ENCODE data around the gene CACNG5.

The CACNG5 gene

GRCh38 chr17:66865151-66865550 is 30.2 kb downstream of the CACNG5 start:
- ATAC-seq: no peak
- TF ChIP-seq ZFP30 (CRISPR knock-in tag; IDR thresholded peaks at IDR 0.05): no peak
- TF ChIP-seq ZC3H10 (CRISPR knock-in tag; IDR thresholded peaks at IDR 0.05): no peak
- no peak for TF ChIP-seq ARNTL (CRISPR knock-in tag; IDR thresholded peaks at IDR 0.05; ENCODE audit: borderline replicate concordance, low read depth)
- no peak for TF ChIP-seq SNAI2 (CRISPR knock-in tag; IDR thresholded peaks at IDR 0.05)
- no peak for TF ChIP-seq ZNF565 (CRISPR knock-in tag; conservative IDR thresholded peaks at IDR 0.05; ENCODE audit: low read depth)
- TF ChIP-seq PPARA (CRISPR knock-in tag; IDR thresholded peaks at IDR 0.05; ENCODE audit: borderline replicate concordance): no peak
- TF ChIP-seq ISL1 (CRISPR knock-in tag; IDR thresholded peaks at IDR 0.05): no peak
- TF ChIP-seq POU6F1 (CRISPR knock-in tag; IDR thresholded peaks at IDR 0.05; ENCODE audit: borderline replicate concordance, low read depth): no peak
- no peak for TF ChIP-seq CSRNP3 (CRISPR knock-in tag; IDR thresholded peaks at IDR 0.05)
- TF ChIP-seq ESRRG (CRISPR knock-in tag; IDR thresholded peaks at IDR 0.05): no peak
- no peak for TF ChIP-seq TOX (CRISPR knock-in tag; IDR thresholded peaks at IDR 0.05; ENCODE audit: borderline replicate concordance)
- no peak for TF ChIP-seq OSR1 (CRISPR knock-in tag; IDR thresholded peaks at IDR 0.05)
- no peak for TF ChIP-seq CREB5 (CRISPR knock-in tag; IDR thresholded peaks at IDR 0.05; ENCODE audit: low read depth)

GRCh38 chr17:66873962-66874361 is 39.0 kb downstream of the CACNG5 start:
- TF ChIP-seq TCF4 (CRISPR knock-in tag; IDR thresholded peaks at IDR 0.05; ENCODE audit: borderline replicate concordance) (no peak), POU6F1 (CRISPR knock-in tag; IDR thresholded peaks at IDR 0.05; ENCODE audit: borderline replicate concordance, low read depth) (no peak), CSRNP3 (CRISPR knock-in tag; IDR thresholded peaks at IDR 0.05) (no peak)
- no peak for ATAC-seq

GRCh38 chr17:66884931-66885330 is 50.0 kb downstream of the CACNG5 start:
- no peak for ATAC-seq
- TF ChIP-seq ZNF565 (CRISPR knock-in tag; conservative IDR thresholded peaks at IDR 0.05; ENCODE audit: low read depth) (no peak), TCF4 (CRISPR knock-in tag; IDR thresholded peaks at IDR 0.05; ENCODE audit: borderline replicate concordance) (no peak), ZFP3 (CRISPR knock-in tag; IDR thresholded peaks at IDR 0.05) (no peak), ZC3H10 (CRISPR knock-in tag; IDR thresholded peaks at IDR 0.05) (no peak), ESRRG (CRISPR knock-in tag; IDR thresholded peaks at IDR 0.05) (no peak), TSHZ2 (CRISPR knock-in tag; IDR thresholded peaks at IDR 0.05) (no peak), ISL1 (CRISPR knock-in tag; IDR thresholded peaks at IDR 0.05) (no peak), ZFP30 (CRISPR knock-in tag; IDR thresholded peaks at IDR 0.05) (no peak), ZNF8 (CRISPR knock-in tag; IDR thresholded peaks at IDR 0.05) (no peak), PPARA (CRISPR knock-in tag; IDR thresholded peaks at IDR 0.05; ENCODE audit: borderline replicate concordance) (no peak), POU6F1 (CRISPR knock-in tag; IDR thresholded peaks at IDR 0.05; ENCODE audit: borderline replicate concordance, low read depth) (no peak), SNAI2 (CRISPR knock-in tag; IDR thresholded peaks at IDR 0.05) (no peak), CREB5 (CRISPR knock-in tag; IDR thresholded peaks at IDR 0.05; ENCODE audit: low read depth) (no peak), OSR1 (CRISPR knock-in tag; IDR thresholded peaks at IDR 0.05) (no peak), BACH2 (CRISPR knock-in tag; IDR thresholded peaks at IDR 0.05; ENCODE audit: borderline replicate concordance) (no peak)

All from SK-N-SH treated with all-trans-retinoic acid at 6 μM for 48 hours (cell line).